Stimulated activated CD4-positive, alpha-beta T cell treated with anti-CD3 and anti-CD28 coated beads, Interleukin-1b, Interleukin-23, amount 100 ng/mL, for 4 hours (primary cell): ENCODE data around the gene TINCR.
"Not testable (repeated sequence)": the region's sequence is repeated elsewhere in the genome, so short reads cannot be mapped to it uniquely, and the experiment has no call there.

Source experiments
- DNase-seq, 2 donors: peaks; one replicate each; pipeline ENCODE4 v3.0.0-alpha.2; 2020; ENCODE audit warnings: low read depth in 2 of 2

TINCR gene

DNA sequence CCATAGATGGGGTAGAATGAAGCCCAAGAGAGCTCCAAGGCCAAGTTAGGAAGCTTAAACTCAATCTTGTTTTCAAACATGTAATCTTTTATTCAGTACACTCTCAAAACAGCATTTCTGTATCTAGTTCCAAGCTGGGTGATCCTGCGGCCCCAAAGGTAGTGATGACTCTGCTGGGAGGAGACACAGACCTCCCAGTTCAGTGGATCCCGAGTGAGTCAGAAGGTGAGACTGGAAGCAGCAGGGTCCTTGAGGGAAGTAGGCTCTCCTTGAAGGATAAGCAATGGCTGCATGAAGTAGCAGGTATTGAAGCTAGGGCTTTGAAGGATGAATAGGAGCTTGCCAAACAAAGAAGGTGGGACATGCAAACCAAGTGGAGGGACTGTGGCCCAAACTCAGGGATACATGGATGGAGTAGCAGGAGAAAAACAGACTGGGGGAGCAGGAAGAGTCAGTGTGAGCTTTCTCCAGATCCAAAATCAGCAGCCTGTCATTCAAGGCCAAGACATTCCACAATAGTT is 9.6 kb downstream of the TINCR start:
- DNase-seq = no peak

DNA sequence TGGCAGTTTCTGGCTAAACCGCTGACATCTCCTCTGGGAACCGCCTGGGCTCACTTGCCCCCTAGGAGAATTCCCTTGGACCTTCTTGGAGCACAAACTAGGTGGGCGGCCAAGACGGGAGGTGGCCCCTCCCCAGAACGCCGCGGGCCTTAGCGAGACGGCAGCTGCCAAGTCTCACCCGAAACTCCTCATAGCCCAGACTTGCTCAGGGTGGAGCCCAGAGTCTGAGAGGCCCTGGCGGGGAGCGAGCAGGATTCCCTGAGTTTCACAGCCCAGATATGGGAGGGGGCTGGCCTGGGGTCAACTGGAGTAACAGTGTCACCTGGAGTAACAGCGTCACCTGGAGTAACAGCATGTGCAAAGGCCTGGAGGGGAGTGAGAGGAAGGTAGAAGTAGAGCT is 10.1 kb downstream of the TINCR start:
- no peak for DNase-seq

DNA sequence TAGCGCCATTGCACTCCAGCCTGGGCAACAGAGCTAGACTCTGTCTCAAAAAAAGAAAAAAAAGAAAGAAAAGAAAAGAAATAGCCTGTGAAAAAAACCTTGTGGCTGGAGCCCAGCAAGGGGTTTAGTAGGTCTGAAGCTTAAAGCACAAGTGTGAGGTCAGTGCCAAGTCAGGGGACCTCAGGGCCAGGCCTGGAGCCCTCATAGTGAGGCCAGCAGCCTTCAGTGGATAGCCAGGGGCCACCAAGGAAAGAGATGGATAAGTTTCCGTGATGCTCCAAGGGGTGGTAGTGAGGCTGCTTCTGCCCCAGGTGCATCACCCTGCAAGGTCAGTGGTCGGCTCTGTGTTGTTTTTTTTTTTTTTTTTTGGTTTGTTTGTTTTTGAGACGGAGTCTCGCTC is 12.9 kb downstream of the TINCR start:
- no peak for DNase-seq

DNA sequence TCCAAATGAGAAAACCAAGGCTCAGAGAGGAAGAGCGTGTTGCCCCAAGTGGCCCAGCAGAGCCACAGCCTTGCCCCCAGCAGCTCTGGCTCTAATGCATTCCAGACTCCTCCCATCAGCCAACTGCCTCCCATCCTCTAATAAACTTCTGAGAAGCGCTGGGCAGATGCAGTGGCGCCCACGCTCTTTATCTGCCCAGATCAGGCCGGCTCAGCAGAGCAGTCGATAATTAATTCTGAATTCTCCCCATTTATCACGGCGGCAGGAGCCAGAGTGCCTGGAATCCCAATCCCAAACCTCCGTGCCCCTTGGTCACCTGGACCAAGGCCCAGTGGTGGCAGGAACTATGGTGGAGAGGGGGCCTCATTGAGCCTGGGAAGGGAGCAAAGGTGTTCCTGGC is 13.9 kb downstream of the TINCR start:
- DNase-seq = no peak

DNA sequence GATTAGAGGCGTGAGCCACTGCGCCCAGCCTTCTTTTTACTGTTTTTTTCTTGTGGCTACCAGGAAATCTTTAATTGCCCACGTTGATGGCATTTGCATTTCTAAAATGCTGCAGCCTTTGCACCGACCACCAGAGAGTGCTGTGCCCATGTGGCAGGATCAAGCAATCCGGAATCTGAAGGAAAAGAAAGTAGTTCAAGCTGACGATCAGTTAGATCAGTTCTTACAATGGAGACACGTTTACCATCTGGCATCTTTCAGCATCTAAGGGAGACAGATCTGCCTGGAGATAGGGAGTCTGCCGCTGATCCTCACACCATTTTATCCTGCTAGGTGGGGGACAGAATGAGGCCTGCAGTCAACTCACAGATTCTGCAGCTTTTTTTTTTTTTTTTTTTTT is 19.9 kb downstream of the TINCR start:
- DNase-seq = no peak

DNA sequence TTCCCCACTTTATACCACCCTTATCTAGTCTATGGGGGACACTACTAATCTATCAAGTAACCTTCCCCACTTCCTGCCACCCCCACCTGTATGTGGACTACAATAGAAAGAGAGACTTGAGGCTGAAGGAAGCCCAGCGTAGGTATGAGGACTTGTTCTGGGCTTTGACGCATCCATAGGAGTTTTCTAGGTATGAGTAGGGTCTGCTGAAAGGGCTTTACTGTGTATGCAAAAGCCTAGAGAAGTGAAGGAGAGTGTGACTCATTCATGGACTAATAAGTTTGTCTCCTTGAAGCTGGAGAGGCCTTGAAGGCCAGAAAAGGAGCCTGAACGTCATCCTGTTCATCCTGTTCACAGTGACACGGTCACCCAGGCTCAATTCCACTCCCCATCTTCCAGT is 21.8 kb downstream of the TINCR start:
- DNase-seq = no peak

DNA sequence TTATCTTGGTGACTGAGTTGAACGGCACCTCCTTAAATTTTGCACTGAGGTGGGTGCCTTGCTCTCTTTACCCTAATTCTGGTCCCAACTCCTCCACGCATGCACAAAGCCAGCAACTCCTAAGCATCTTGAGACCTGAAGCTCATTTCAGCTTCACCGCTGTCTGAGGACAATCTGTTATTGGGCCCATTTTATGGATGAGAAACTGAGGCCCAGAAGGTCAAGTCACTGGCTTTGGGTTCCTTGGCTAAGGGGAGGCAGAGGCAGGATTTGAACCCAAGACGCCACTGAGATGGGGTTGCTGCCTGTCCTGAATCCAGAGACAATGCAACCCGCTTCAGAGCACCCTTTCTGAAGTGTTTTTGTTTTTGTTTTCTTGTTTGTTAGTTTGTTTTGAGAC is 22.7 kb downstream of the TINCR start:
- DNase-seq = no peak

DNA sequence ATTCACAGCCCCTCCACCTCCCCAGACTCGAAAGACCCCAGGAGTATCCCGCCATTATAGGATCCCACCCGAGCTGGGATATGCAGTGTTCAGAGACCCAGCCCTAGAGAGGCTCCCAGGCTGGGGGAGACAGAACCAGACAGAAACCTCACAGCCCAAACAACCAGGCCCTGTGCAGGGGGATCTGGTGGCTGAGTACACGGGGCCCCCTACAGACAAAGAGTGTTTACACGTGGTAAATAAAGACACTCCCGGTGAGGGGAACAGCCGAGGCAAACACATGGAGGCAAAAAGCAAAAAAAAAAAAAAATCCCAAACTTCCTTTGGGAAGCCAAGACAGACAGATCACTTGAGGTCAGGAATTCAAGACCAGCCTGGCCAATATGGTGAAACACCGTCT is 25.1 kb downstream of the TINCR start:
- DNase-seq = no peak

DNA sequence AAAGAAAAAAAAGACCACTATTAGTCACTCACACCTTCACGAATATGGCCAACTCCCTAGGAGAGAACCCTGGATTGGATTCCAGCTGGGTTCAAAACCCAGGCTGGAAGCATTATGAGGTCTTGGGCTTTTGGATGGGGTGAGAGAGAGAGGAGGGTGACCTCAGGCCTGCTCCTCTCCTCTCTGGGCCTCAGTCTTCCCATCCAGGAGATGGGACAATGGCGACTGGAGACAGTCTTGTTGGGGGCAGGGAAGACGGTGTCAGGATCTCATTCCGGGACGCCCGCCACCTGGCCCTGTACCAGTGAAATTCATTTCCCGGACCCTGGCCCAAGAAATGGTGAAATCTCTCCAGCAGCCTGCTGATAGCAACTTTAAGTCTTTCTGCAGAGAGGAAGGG is 26.3 kb downstream of the TINCR start:
- no peak for DNase-seq

DNA sequence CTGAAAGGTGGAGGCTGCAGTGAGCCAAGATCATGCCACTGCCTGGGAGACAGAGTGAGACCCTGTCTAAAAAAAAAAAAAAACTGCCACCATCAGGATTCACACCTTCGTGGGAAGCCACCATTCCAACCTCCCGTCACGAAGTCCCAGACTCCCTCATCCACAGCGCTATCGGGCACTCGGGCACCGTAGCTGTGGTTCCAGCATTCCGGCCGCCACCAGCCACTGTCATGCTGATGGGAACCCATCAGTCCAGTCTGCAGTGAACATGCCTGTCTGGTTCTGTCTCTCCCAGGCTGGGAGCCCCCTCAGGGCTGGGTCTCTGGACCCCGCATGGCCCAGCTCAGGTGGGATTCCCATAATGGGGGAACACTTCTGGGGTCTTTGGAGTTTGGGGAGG is 27.5 kb downstream of the TINCR start:
- no peak for DNase-seq

DNA sequence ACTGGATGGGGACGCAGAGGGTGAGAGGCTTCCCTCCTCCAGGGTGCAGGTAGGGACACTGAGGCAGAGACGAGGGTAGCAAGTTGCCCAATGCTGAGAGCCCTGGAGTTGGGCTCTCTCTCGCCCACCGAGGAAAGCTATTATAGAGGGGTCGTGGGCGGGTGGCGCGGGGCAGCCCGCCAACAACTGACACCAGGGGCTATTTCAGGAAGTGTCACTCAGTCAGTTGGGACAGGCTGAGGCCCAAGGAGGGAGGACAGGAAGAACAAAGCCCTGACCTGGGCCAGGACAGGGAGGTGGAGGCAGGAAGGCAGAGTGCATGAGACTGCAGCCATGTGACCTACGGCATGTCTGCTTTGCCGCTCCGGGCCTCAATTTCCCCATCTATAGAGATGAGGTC is 29.9 kb downstream of the TINCR start:
- no peak for DNase-seq

DNA sequence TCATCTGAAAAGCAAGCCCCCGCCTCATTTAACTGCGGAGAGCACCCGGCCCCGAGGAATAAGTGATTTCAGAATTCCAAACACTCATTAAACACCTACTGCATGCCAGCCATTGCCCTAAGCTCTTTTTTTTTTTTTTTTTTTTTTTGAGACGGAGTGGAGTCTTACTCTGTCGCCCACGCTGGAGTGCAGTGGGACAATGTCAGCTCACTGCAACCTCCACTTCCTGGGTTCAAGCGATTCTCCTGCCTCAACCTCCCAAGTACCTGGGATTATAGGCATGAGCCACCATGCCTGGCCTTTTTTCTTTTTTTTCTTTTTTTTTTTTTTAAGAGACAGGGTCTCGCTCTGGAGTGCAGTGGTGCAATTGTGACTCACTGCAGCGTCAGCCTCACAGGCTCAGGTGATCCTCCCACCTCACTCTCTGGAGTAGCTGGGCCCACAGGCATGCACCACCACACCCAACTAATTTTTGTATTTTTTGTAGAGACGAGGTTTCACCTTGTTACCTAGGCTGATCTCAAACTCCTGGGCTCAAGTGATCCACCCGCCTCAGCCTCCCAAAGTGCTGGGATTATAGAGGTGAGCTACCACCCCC is 30.7 kb downstream of the TINCR start:
- DNase-seq = not testable (repeated sequence)

DNA sequence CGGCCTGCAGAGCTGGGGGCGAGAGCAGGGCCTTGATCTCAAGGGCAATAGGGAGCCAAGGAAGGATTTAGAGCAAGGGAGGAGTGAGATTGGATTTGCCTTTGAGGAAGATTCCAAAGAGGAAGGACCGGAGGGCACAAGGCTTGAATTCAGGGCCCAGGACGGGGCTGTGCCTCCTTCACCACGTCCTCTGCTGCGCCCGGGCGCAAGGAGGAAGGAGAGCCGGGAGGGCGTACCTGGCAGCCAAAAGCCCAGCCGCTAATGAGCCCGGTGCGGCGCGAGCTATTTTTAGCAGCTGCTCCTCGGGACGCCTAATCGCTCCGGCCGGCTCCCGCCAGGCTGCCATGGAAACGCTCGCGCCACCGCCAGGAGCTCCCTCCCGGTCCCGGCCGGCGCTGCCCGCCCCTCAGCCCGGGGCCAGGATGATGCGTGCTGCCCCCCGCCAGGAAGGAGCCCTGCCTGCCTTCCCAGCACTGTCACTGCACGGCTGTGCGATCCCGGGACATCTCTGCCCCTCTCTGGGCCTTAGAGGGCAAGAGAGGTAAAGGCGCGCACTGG is 31.3 kb downstream of the TINCR start:
- DNase-seq = no peak

DNA sequence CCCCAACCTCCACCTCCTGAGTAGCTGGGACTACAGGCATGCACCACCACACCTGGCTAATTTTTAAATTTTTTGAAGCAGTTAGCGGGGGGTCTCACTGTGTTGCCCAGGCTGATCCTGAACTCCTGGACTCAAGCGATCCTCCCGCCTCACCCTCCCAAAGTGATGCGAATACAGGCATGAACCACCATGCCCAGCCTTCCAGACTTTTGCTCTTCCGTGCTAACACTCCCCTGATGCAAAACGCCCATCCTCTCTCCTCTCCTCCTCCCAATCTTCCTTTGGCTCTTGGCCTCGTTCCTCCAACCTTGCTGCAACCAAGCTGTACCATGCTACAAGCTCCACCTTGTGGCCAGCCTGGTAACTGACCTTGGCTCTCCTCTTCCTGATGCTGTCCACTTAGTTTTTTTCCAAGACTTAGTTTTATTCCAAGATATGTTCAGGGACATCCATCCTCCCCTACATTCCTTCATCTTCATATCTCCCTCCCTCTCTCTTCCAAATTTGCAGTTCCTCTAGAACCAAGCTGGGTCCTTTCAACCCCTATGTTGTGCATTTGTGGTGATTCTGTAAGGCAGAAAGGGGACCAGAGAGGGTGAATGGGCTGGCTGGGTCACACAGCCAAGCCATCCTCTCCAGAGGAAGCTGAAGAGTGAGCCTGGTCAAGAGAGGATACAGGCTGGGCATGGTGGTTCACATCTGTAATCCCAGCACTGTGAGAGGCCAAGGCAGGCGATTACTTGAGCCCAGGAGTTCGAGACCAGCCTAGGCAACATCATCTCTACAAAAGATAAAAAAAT is 32.8 kb downstream of the TINCR start:
- no peak for DNase-seq

DNA sequence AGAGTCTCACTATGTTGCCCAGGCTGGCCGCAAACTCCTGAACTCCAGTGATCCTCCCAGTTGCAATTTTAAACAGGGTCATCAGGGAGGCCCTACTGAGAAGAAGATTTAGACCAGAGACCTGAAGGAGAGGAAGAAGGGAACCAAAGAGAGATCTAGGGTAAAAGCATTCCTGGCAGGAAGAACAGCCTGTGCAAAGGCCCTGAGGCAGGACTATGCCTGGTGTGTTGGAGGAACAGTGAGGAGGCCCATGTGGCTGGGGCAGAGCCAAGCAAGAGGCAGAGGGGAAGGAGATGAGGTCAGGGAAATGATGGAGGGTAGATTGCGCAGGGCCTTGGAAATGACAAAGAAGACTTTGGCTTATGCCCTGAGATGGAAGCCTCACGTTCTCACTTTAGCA is 34.5 kb downstream of the TINCR start:
- DNase-seq = no peak

DNA sequence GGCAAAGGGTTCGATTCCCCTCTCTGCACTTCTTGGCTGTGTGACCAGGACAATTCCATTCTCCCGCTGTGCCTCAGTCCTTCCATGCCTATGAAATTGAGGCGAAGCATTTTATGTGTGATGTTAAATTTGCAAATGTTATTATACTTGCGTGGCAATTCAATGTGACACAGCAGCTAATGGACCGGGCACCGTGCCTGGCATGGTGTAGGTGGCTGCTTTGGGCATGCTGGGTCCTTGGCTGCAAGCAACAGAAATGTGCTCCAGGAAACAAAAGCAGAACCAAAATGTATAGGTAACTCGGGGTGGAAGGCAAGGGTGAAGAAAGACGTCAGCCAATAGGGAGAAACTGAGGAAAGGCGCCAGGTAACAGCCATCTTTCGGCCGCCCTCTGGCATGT is 37.1 kb downstream of the TINCR start:
- DNase-seq = no peak

DNA sequence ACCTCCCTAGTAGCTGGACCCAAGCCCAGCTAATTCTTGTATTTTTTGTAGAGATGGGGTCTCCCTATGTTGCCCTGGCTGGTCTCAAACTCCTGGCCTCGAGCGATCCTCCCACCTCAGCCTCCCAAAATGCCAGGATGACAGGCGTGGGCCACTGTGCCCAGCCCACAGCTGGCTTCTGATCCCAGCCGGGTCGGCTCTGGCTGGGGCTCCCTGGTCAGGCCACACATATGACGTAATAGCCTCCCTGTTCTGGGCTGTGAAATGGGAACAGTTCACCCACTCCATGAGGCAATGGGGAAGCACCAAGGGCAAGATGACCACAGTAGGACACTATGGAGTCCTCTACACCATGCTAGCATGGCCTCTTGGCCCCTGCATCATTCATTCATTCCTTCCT is 41.1 kb downstream of the TINCR start:
- no peak for DNase-seq

DNA sequence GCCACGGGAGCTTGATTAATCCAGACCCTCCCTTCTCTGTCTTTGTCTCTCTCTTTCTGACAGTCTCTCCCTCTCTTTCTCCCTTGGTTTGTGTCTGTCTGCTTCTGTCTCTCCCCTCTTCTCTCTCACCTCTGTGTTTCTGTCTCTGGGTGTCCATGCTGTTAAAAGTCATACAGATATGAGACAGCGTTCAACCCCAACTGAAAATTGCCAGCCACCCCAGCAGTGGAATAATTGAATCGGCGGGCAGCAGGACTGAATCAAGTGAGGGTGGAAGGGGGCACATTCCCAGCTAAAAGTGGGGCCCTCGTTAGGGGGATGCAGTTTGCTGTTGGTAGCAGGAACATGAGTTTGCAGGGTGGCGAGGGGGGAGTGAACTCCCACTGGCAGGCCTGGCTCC is 43.7 kb downstream of the TINCR start:
- DNase-seq = no peak

DNA sequence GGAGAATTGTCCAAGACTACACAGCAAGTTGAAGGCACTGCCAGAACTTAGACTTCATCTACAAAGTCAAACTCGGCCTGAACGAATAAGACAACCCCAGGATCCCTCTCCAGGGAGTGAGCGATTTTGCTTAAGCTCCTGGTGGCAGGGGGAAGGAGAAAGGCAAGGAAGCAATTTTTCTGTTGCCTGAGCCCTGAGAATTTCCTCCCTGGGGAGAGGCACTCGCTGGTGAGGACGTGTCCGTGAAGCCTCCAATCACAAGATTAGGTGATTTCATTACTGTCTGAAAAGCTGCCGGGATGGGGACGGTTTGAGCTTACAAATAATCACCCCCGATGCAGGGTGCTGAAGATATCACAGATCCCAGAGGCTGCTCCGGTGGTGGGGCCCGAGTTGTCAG is 45.6 kb downstream of the TINCR start:
- no peak for DNase-seq

DNA sequence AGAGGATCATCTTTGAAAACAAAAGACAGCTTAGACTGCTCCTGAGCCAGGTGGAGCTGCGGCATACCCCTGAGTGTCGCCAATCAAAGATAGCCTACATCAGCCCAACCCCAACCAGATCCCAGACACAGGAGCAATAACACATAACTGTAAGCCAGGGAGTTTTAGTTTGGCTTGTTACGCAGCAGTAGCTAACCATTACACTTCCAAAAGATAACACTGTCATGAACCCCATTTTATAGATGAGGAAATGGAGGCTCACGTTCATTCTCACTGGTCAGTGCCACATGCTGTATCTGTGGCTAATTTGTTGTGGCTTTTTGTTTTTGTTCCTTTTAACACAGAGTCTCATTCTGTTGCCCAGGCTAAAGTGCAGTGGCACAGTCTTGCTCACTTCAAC is 47.3 kb downstream of the TINCR start:
- no peak for DNase-seq

DNA sequence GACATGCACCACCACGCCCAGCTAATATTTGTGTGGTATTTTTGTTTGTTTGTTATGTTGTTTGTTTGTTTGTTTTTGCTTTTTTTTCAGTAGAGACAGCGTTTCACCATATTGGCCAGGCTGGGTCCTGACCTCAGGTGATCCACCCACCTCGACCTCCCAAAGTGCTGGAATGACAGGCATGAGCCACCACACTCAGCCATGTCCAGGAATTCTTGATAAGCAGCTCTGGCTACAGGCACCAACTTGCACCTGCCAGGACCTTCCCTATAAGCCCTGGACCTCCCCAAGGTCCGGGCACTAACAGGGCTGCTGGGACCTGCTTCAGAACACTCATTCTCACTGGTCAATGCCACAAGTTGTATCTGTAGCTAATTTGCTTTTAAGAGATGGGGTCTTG is 48.7 kb downstream of the TINCR start:
- no peak for DNase-seq

DNA sequence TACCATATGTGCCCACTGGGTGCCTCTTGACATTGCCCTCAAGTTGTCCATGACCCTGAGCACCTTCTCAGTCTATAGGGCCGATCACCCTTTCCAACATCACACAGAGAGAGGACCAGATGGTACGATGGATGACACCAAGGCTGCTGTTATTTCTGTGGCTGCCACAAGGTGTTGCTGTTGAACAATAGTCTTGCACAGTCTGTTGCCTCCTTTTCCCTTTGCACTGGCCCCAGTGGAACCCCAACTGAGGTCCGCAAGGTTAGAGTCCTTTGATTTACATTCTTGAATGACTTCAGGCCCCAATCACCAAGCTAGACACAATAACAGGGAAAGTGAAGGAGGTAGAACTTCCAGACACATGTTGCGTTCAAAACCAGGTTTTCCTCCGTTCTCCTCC is 52.0 kb downstream of the TINCR start:
- no peak for DNase-seq

DNA sequence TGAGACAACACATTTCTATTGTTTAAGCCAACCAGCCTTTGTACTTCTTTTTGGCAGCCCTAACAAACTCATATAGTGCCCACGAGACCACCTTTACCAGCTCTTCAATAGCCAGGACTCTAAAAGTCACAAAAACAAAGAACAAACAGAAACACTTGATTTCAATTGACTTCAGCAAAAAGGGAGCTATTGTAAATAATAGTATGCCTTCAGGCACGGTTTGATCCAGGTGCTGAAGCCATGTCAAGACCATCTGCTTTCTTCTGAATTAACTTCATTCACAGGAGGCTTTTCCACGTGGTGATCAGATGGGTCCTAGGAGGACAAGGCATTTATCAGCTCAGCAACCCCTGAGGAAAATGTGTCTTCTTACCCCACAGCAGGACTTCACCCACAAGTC is 53.8 kb downstream of the TINCR start:
- no peak for DNase-seq
